HG02938 (cell line): Measurements from ENCODE around the gene PAX8.

Experiments used
- ATAC-seq: cut with Tn5 transposase; IDR thresholded peaks from one replicate; pipeline ENCODE4 v1.9.1; 2021; ENCODE audit warnings: mild to moderate bottlenecking, moderate library complexity; ENCODE audit not compliant: unreplicated experiment

The PAX8 gene

DNA sequence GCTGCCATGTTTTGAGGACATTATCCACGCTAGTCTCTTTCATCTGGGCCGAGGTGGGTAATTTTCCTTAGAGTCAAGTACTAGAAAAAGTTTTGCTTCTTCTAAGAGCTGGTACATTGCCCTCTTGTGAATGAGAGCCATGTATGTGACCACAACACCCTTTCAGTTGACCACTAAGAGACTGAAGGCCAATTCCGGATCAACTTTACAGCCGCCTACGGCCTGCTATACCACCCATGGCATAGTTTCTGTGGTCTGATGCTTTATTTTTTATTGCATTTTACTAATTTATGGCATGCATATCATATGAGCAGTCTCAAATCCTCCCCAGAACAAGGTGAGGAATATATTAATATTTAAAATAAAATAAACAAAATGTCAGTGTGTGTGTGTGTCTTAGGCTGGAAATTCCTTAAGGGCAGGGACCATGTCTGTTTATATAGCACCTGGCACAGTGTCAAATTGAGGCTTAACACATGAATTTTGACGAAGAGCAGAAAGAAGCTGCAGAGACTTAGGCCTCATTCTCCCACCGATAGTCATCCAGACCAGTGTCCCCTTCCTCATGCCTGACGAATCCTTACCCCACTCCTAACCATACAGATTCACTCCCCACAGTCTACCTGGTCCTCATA, 69.6 kb downstream of the PAX8 start:
- ATAC-seq, result no peak

DNA sequence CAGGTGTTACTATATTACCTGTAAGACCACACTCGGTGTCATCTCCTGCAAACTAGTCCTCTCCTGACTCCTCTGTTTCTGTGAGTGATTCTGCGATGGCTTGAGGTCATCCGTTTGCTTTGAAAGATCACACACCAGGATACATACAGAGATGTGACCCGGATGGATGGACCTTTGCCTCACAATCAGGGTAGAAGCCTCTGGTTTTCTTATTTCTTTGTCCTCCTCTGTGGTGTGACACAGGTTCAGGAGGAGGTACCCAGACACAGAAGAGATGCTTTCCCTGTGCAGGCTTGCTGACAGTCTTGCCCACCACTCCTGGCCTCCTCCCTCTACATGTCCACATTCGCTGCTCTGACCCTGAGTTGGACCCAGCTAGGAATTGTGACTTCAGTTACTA, 70.3 kb downstream of the PAX8 start:
- ATAC-seq, result no peak

DNA sequence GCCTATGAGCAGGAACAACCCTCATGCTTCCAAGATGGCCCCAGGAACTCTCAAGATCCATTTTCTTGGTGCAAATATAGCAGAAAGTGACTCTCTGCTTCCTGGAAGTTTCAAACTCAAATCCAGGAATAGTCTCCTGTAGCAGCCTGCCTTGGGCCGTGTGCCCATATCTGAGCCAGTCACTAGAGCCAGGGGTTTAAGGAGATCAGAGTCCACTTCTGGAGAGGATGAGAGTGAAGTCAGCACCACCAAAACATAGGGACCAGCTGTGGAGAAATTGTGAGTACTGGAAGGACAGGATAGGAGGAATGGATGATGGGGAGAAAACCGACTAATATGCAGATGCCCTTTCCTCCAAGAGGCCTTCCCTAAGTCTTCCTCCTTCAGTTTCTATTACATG, 71.7 kb downstream of the PAX8 start:
- ATAC-seq, result no peak

DNA sequence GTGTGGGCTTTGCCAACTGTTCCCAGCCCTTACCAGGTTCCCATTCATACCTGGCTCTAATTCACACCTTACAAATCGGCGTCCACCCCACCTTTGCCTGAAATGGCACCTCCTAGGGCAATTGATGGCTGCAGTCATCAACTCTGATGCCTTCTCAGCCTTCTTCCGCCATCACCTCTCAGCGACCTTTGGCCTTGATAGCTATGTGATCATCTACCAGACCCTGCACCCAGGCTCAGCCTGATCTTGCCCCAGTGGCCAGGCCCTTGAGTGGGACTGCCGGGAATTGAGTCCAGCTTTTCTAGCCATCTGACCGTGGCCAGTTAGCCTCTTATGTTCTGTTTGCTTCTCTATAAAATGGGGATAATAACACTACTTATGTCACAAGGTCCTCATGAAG, 72.5 kb downstream of the PAX8 start:
- no peak for ATAC-seq

DNA sequence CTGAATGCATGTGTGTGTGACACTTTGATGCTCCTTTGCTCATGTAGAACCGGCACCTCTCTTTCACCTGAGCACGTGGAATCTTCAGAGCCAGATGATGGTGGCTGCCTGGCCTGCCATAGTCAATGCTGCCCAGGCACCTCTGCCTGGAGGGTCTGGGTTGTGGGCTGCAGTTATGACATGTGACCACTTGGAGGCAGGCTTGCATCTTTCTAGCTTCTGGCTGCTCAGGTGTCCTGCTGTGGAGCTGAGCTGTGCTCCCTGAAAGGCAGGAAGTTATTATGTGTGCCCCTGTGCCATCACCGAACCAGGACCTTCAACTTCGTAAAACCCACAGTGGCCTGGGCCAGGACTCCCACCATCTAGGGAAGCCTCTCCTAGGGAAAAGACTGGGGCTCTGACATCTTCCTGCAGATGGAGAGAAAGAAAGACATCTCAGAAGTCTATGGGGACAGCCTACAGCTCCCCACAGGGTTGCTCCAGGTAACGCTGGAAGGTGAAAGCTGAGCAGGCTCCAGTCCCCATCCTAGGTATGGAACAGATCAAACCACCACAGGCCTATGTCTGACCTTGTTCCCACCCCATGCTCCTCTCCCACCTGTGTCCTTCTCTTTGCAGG, 74.7 kb downstream of the PAX8 start:
- peak; percentile 78 for ATAC-seq

DNA sequence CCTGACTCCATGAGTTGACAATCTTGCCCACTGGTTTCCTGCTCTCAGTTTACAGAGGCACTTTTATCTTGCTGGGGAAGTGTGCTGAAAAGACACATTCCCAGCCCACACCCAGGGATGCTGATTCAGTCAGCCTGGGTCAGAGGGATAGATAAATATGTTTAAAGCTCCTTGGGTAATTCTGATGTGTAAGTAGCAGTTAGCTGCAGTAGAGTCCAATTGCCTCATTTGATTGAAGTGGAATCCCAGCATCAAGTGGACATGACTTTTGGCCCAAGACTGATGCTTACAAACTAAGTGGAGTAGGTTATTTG, 75.5 kb downstream of the PAX8 start:
- no peak for ATAC-seq

DNA sequence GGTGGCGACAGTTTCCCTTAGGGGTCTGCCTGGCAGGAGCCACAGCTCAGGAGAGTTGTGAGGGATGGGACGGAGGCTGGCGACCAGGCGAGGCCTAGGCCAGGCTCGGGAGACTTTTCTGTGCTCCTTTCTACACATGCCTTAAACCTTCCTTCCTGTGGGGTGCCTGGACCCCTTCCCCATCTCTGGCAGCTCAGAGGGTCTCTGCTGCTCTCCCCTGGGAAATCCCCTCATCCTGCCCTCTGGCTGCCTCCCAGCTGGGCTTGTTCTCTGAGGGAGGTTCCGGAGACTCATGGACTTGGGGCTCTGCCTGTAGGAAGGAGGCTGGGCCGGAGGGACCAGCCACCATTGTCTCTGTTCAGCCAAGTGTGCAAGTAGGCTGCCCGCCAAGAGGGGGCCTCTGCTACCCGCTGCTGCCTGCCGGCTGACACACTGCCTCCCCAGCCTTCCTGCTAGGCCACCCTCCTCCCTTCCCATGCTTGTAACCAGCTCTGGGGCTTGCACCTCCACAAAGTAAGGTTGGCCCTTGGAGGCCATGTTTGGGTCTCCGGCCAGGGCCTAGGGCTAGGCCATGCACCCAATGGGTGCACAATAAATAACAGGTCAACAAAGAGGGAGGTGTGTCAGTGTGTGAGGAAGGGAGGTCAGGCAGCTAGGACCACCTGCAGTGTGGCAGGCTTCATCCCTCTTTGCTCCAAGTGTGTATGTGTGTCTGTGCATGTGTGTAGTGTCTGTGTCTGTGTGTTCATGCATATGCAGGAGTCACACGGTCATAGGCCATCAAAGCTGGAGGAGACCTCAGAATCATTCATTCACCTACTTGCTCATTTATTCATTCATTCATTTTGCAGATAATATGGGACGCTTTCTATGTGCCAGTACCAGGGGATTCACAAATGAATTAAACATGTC, 76.2 kb downstream of the PAX8 start:
- no peak for ATAC-seq

DNA sequence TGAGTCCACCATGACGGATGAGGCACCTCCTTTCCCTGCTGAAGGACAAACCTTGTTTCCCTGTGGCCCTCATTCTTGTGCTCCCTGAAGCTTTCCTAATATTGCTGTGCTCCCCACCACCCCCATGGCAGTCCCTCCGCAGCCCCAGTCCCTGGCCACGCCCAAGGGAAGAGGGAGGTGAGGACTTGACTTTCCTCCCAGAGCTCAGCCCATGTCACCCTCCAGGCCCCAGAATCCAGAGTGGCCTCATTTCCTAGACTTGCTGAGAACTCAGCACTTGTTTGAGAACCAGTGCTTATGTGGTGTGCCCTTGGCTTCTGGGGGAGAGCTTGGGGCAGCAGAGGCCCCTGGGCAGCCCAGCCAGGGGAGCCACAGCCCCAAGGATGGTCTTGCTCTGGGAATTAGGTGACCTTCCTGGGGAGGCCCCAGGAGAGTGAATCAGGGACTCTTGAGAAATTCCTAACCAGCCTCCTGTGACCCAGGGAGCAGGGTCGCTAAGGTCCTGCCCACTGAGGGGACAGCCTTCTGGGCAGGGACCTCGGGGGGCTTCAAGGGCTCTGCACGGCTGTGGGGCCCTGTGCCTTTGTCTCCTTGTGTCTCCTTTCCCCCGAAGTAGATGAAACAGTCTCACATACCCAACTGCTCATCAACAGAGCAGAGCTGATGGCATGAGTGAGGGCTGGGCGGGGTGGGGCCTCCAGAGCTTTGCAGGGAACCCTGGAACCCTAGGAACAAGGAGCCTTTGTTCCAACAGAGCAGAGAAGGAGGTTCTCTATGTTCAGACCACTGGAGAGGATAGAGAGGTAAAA, 77.0 kb downstream of the PAX8 start:
- ATAC-seq, result no peak

DNA sequence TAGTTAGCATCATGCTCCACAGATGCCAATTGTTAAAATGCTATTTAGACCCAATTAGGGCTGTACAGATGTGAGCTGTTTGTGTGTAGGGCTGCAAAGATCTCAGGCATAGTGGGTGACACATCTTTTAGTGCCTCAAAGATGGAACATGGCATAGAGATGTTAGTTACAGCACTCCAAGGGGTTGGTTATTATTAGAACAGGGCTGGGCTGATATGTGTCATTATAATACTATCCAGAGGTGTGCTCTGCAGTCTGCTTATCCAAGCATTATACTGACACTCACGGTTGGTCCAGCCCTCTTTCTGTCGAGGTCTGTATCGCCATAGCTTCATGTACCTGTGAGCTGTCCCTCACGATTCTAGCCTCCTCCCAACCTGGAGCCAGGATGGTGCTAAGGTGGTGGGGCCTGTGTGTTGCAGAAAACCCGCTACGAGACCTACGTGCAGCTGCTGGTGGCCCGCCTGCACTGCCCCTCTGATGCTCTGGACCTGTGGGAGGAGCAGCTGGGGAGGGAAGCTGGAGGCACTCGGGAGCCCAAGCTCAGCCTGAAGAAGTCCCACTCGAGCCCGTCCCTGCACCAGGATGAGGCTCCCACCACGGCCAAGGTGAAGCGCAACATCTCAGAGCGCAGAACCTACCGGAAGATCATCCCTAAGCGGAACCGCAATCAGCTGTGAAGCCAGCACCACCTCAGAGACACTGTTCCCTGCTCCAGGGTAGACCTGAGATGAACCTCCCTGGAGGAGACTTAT, 77.8 kb downstream of the PAX8 start:
- ATAC-seq, result no peak

DNA sequence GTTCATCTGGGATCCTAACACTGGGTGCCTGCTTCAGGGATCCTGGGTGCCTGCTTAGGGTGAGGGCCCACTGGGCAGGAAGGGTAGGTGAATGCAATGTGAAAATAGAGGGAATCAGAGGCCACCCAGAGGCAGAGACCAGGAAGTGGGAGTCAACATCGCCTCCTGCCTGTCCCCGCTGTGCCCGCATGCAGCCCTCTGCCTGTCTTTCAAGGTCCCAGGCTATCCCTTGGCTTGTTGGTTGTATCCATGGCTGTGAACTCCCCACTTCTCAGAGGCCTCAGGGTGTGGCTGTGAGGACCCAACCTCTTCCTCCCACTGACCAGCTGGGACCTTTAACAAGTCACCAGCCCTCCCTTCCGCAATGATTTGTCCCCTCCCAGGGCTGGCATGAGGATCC, 78.5 kb downstream of the PAX8 start:
- no peak for ATAC-seq

DNA sequence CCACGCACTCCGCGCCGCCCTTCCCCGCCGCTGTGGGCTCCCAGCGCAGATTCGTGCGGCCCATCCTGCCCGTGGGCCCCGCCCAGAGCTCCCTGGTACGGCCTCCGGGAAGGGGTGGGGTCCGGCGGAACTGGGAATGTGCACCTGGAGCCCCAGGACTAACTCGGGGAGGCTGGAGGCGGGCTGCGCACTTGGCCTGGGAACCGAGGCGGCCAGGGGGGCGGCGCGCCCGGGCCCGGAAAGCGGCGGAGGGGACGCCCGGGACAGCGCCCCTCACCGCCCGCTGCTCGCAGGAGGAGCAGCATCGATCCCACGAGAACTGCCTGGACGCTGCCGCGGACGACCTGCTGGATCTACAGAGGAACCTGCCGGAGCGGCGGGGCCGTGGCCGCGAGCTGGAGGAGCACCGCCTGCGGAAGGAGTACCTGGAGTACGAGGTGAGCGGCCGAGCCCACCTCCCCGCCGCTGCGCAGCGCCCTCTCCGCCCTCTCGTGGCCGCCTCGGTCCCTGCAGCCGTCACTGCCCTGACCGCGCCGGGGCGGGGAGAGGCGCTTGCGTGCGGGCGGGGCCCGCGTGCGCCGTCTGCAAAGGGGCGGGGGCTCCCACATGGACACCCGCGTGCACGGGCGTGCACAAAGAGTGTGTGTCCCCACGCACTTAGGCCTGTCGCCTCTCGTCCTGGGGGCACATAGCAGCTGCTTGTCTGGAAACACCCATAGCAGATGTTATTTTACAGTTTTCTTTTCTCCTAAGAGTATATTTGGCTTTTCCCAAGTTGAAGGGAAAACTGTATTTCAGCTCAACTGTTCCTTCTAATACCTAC, 79.7 kb downstream of the PAX8 start:
- ATAC-seq, result peak; percentile 53

DNA sequence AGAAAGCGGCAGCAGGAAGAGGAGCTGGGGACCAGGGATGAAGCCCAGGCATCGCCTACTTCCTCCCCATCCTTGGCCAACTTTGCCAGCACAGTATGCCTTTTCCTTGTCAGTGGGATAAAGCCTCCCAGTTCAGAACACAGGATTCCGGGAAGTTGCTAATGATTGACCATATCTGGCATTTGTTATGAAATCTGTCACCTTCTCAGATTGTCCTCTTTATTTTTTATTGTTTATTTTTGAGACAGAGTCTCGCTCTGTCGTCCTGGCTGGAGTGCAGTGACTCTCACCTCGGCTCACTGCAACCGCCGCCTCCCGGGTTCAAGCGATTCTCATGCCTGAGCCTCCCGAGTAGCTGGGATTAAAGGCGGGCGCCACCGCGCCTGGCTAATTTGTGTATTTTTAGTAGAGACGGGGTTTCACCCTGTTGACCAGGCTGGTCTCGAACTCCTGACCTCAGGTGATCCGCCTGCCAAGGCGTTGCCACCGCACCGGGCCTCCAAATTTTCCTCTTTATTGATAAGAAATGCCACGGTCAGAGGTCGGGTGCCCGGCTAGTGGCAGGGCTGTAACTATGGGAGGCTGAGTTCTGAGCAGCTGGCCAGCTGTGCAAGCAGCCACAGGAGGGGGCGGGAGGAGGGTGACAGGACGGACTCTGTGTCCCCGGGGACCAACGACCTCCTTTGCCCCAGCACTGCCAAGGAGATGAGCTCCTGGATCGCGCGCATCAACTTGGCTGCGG, 80.5 kb downstream of the PAX8 start:
- peak; percentile 7 for ATAC-seq

DNA sequence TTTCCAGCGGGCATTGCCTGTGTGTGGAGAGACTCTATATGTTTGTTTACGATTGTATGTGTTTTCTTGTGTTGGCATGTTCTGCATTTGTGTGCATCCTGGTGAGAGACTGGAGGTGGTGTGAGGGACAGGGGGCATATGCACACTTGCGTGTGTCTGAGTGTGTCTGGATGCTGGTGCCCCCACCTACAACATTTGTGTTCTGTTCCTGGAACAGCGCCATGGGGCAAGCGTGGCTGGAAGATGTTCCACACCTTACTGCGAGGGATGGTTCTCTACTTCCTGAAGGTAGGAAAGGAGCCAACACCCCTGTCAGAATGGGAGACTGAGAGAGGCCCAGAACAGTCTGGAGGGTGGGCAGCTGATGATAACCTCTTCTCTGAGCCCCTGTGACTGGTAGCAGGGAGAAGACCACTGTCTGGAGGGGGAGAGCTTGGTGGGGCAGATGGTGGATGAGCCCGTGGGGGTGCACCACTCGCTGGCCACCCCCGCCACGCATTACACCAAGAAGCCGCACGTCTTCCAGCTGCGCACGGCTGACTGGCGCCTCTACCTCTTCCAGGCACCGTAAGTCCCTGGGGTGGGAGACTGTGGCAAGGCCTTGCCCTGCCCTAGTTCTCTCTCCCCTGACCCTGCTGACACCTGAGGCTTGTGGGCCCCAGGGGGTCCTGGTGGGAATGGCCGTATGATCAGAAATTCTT, 81.2 kb downstream of the PAX8 start:
- ATAC-seq, result no peak

DNA sequence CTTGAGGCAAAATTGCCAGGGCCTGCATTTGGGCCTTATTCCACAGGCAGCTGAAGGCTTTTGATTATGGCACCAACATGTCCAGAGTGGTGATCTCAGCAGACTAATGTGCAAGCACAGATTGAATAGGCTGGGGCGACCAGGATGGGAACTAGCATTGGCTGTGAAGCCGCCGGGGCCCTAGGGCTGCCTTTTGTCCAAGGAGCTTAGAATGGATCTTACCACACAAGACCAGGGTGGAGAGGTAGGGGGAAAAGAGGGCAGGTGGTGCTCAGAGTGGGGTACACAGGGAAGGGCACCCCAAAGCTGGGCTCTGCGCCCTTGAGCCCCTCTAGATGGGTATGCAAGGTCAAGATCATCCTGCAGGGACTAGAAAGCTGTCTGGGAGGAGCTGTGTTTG, 81.9 kb downstream of the PAX8 start:
- no peak for ATAC-seq

DNA sequence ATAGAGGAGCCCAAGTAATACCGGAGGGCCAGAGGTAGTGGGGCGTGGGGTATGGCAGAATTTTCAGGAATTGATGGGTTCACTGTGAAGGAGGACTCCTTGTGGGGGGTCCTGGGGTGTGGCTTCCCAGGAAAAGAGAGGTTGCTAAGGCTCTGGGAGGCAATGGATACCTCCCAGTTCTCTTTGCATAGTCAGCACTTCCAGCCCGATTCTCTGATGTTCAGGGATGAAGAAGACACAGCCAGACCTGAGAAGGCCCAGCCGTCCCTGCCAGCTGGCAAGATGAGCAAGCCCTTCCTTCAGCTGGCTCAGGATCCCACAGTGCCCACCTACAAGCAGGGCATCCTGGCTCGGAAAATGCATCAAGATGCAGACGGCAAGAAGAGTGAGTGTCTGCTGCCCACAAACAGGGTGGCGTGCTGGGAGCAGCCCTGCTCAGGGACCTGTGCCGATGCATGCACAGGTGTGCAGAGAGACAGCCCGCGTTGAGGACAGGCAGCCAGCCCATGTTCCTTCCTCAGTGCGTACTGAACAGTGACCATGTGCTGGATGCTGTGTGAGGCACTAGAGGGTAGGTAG, 82.7 kb downstream of the PAX8 start:
- no peak for ATAC-seq

DNA sequence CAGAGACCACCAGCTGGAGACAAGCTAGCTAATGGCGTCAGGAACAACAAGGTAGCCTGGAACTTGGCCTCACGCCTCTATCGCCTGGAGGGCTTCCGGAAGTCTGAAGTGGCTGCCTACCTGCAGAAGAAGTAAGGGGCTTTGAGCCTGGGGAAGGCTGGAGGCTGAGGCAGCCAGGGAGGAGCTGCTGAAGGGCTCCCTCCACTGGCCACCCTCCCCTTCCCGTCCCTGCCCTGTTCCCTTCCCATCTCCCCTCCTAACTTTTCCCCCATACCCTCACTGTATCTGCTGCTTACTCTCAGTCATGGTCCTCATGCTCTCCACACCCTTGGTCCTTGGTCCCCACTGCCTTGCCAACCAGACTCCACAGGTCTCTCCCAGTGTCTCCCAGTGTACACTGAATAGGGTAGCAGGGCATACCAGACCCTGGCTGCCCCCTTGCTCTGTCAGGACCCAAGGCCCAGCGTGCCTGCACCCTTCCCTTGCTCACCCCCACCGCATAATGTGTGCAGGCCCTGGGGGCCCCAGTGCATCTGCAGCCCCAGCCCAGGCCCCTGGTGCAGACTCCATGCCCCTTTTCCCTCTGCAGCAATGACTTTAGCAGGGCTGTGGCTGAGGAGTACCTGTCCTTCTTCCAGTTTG, 86.1 kb downstream of the PAX8 start:
- no peak for ATAC-seq

DNA sequence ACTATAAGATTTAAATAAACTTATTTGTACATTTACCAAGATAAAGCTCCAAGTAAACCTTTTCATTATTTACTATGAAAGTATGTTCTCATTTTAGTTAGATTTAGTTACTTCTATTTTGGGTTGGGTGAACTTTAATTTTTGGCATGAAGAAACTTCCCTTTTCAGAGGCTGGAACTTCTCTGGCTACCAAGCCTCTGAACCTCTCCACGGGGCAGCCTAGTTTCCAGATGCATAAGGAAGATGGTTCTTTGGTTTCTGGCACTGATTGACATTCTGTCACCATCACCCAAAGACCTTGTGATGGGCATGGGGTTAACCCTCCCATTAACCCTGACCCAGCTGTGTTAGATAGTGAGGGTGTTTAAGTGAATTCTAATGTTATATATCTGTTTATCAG, 87.8 kb downstream of the PAX8 start:
- no peak for ATAC-seq

DNA sequence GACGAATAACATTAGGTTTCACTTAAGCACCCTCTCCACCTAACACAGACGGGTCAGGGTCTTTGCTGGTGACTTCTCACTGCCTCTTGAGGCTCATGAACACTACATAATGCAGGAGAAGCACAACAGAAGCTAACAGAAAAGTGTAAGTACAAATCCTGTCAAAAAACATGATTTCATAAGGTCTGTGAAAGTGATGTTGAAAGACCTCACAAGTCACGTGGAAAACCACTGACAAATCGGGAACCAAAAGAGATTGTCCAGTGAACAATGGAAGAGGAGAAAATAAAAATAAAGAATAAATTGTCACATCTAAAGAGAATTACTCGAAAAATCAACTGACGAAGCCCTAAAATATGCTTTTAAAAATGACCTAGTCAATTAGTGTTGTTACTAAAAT, 91.0 kb downstream of the PAX8 start:
- no peak for ATAC-seq
